ENCODE results near the gene AJAP1.

The AJAP1 gene

GRCh38 chr1:4760088-4760487 is 105.7 kb downstream of the AJAP1 start:
- no peaks in the 10 kb centered on the region for H3K4me1 ChIP-seq
- no peak for DNase-seq
- no peaks in the 10 kb centered on the region for H3K27me3 ChIP-seq
- no peak overlapping the region for H3K4me3 ChIP-seq (ENCODE audit: low read depth, low read length)
- H3K9me3 ChIP-seq: no peaks in the 10 kb centered on the region
- H3K36me3 ChIP-seq: no peaks in the 10 kb centered on the region
- no peak for TF ChIP-seq CTCF (IDR thresholded peaks at IDR 0.05; ENCODE audit: low read depth, low read length)

DNA sequence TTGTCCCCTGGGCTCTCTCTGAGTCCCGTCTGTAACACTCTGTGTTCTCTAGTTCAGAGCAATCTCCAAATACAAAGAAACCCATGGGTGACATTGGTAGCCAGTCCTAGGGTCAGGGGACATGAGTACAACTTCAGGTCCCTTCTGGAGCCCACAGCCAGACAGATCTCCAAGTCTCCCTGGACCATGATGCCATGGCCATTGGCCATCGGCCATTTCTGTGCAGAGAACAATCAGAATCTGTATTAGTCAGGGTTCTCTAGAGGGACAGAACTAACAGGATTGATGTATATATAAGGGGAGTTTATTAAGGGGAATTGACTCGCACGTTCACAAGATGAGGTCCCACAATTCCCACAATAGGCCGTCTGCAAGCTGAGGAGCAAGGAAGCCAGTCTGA is 106.9 kb downstream of the AJAP1 start:
- no peak for TF ChIP-seq CTCF (IDR thresholded peaks at IDR 0.05; ENCODE audit: low read depth, low read length)
- H3K4me1 ChIP-seq: no peaks in the 10 kb centered on the region
- no peak overlapping the region for H3K4me3 ChIP-seq (ENCODE audit: low read depth, low read length)
- DNase-seq: no peak
- H3K9me3 ChIP-seq: no peaks in the 10 kb centered on the region
- no peaks in the 10 kb centered on the region for H3K27me3 ChIP-seq
- H3K36me3 ChIP-seq: no peaks in the 10 kb centered on the region

DNA sequence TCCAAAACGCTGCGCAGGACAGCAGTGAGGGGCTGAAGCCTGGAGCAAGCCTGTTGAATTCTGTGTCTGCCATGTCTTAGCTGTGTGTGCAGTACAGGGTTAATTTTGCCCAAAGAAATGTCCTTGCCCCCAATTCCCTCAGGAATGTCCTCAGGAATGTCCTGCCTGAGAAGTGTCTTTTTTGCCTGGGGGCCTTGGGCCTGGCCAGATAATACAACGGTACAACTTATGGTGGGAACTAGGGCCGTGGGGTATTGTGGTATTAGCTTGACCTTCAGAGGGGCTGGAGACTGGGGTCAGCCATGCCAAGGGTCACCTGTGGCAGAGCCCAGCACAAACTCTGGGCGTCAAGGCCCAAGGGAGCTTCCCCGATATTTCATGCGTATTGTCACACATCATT is 107.7 kb downstream of the AJAP1 start:
- TF ChIP-seq CTCF (IDR thresholded peaks at IDR 0.05; ENCODE audit: low read depth, low read length): no peak
- no peaks in the 10 kb centered on the region for H3K36me3 ChIP-seq
- H3K27me3 ChIP-seq: no peaks in the 10 kb centered on the region
- no peak overlapping the region for H3K4me3 ChIP-seq (ENCODE audit: low read depth, low read length)
- no peak for DNase-seq
- no peaks in the 10 kb centered on the region for H3K9me3 ChIP-seq
- no peaks in the 10 kb centered on the region for H3K4me1 ChIP-seq

DNA sequence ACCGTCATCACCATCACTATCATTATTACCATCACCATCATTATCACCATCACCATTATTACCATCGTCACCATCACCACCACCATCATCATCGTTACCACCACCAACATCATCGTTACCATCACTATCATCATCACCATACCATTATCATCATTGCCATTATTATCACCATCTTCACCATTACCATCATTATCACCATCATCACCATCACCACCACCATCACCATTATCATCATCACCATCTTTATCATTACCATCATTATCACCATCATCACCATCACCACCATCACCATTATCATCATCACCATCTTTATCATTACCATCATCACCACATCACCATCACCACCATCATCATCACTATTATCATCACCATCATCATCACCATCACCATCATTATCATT is 112.9 kb downstream of the AJAP1 start:
- H3K4me1 ChIP-seq: no peaks in the 10 kb centered on the region
- TF ChIP-seq CTCF (IDR thresholded peaks at IDR 0.05; ENCODE audit: low read depth, low read length): no peak
- no peaks in the 10 kb centered on the region for H3K9me3 ChIP-seq

DNA sequence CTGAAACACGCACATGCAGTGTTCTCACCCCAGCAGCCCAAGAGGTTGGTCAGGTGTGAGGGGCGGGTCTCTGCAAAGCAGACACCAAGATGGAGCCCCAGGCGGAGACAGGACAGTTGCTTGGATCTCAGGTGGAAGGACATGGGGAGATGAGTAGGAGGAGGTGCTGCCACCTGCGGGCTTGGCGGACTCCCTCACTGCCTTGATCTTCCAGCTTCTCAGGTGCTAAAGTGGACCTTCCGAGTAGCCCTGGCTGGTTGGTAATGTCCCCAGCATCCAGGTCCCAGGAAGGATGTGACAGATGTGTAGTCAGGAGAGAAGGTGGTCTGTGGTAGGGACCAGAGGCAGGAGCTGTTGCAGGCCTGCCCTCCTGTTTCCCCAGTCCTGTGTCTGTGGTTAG is 114.1 kb downstream of the AJAP1 start:
- TF ChIP-seq CTCF (IDR thresholded peaks at IDR 0.05; ENCODE audit: low read depth, low read length): no peak
- DNase-seq: no peak
- Histone ChIP-seq H3K36me3 (no peaks in the 10 kb centered on the region), H3K9me3 (no peaks in the 10 kb centered on the region), H3K4me1 (no peaks in the 10 kb centered on the region), H3K27me3 (no peaks in the 10 kb centered on the region), H3K4me3 (ENCODE audit: low read depth, low read length) (no peak overlapping the region)

More for the DNA sequence above, 112.9 kb downstream of the AJAP1 start:
- no peak for DNase-seq
- no peaks in the 10 kb centered on the region for H3K27me3 ChIP-seq
- no peaks in the 10 kb centered on the region for H3K36me3 ChIP-seq
- no peak overlapping the region for H3K4me3 ChIP-seq (ENCODE audit: low read depth, low read length)

GRCh38 chr1:4769516-4770280 is 115.3 kb downstream of the AJAP1 start:
- TF ChIP-seq CTCF (IDR thresholded peaks at IDR 0.05; ENCODE audit: low read depth, low read length): no peak
- no peaks in the 10 kb centered on the region for H3K27me3 ChIP-seq
- H3K4me1 ChIP-seq: no peaks in the 10 kb centered on the region
- DNase-seq: no peak
- H3K36me3 ChIP-seq: no peaks in the 10 kb centered on the region
- no peak overlapping the region for H3K4me3 ChIP-seq (ENCODE audit: low read depth, low read length)
- H3K9me3 ChIP-seq: no peaks in the 10 kb centered on the region
